Tibial artery (tissue), 4 donors: ENCODE data around the gene ZEB2.
A peak's percentile ranks its signal among the peaks of the same experiment; 100 is the strongest.

Experiments
- DNase-seq, 2 donors: peaks; one replicate each; pipeline ENCODE4 v3.0.0-alpha.2; 2019
- H3K27ac ChIP-seq, 2 donors: fragments of 200-600 bp; sonication (generic) in 1 of 2; 1 replicate in 1 of 2; 2 replicates in 1 of 2; pipeline ENCODE4 v1.5.1; 2018 to 2019; ENCODE audit warnings: mild to moderate bottlenecking in 1 of 2
- H3K27me3 ChIP-seq, 2 donors: fragments of 200-600 bp; sonication (generic) in 1 of 2; one replicate each; pipeline versions ENCODE4 v1.5.1 to v1.6.0; 2016 to 2019
- H3K36me3 ChIP-seq, 3 donors: fragments of 200-600 bp; sonication (generic) in 2 of 3; one replicate each; pipeline ENCODE4 v1.5.1; 2016 to 2019; ENCODE audit warnings: mild to moderate bottlenecking in 2 of 3
- H3K4me1 ChIP-seq, 4 donors: fragments of 200-600 bp; sonication (generic) in 2 of 4; 1 replicate in 3 of 4; 2 replicates in 1 of 4; pipeline ENCODE4 v1.5.1; 2016 to 2019
- H3K4me3 ChIP-seq, 2 donors: fragments of 200-600 bp; sonication (generic) in 1 of 2; 1 replicate in 1 of 2; 2 replicates in 1 of 2; pipeline ENCODE4 v1.5.1; 2018 to 2019; ENCODE audit warnings: mild to moderate bottlenecking in 2 of 2
- H3K9me3 ChIP-seq, 3 donors: fragments of 200-600 bp; sonication (generic) in 1 of 3; one replicate each; pipeline ENCODE4 v1.5.1; 2016 to 2019
- intact Hi-C: fragments of 100-400 bp; cut with DNase I; formaldehyde crosslinking; loops from one replicate; pipeline ENCODE4 v1.15.0; 2023; ENCODE audit warnings: low total_unique reads
- TF ChIP-seq, protein P1 (sequence below), 2 experiments: fragments of 200-600 bp in 1 of 2; fragments of 450-650 bp in 1 of 2; IDR thresholded peaks; one replicate each; pipeline ENCODE4 v1.5.1; 2017 to 2019; ENCODE audit warnings: antibody characterized with exemption in 2 of 2, mild to moderate bottlenecking in 1 of 2, moderate library complexity in 1 of 2

The ZEB2 gene

DNA sequence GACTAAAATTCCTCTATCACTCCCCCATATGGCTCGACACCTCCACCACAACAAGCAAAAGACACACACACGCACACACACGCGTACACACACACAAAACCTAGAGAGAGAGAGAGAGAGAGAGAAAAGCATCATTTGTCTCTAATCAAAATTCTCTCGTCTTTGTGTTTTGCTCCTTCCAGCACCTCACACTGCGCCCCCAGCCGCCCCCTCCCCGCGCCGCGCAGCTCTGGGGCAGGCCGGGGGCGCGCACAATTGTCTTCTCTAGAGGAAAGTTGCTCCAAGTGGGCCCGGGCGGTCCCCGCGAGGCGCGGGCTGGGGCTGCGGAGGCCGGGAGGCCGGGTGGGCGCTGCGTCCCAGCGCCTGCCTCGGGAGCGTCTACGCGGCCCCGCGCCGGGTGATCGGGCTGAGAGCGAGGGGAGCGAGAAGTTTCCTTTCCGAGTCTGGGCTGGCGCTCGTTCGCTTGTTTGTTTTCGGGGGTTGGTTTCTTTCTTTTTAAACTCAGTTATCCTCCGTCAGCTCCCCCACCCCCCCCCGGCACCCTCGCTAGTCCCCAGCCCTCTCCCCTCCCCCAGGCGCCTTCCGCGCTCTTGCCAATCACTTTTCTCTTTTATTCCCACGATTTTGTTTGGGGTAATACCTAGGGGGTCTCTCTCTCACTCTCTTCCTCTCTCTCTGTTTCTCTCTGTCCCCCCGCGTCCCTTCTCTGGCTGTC lies 4.1 kb downstream of the ZEB2 start:
- H3K27me3 ChIP-seq = no peaks in the 10 kb centered on the region
- H3K4me1 ChIP-seq = peaks cover 0 to 30% (median 11%) of the 10 kb centered on the region in 4 donors
- H3K27ac ChIP-seq = peak overlapping the region; percentile 97 to 99
- intact Hi-C loops = loop anchor here (5.0 kb wide), 2 partner anchors 69 to 184 kb away; a partner anchor contains a TSS
- DNase-seq = peak; percentile 52 to 77
- peak overlapping the region; percentile 71 to 73 for H3K4me3 ChIP-seq
- no peaks in the 10 kb centered on the region for H3K36me3 ChIP-seq
- TF ChIP-seq, protein P1, sequence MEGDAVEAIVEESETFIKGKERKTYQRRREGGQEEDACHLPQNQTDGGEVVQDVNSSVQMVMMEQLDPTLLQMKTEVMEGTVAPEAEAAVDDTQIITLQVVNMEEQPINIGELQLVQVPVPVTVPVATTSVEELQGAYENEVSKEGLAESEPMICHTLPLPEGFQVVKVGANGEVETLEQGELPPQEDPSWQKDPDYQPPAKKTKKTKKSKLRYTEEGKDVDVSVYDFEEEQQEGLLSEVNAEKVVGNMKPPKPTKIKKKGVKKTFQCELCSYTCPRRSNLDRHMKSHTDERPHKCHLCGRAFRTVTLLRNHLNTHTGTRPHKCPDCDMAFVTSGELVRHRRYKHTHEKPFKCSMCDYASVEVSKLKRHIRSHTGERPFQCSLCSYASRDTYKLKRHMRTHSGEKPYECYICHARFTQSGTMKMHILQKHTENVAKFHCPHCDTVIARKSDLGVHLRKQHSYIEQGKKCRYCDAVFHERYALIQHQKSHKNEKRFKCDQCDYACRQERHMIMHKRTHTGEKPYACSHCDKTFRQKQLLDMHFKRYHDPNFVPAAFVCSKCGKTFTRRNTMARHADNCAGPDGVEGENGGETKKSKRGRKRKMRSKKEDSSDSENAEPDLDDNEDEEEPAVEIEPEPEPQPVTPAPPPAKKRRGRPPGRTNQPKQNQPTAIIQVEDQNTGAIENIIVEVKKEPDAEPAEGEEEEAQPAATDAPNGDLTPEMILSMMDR (IDR thresholded peaks at IDR 0.05) = no peak
- H3K9me3 ChIP-seq = no peaks in the 10 kb centered on the region

DNA sequence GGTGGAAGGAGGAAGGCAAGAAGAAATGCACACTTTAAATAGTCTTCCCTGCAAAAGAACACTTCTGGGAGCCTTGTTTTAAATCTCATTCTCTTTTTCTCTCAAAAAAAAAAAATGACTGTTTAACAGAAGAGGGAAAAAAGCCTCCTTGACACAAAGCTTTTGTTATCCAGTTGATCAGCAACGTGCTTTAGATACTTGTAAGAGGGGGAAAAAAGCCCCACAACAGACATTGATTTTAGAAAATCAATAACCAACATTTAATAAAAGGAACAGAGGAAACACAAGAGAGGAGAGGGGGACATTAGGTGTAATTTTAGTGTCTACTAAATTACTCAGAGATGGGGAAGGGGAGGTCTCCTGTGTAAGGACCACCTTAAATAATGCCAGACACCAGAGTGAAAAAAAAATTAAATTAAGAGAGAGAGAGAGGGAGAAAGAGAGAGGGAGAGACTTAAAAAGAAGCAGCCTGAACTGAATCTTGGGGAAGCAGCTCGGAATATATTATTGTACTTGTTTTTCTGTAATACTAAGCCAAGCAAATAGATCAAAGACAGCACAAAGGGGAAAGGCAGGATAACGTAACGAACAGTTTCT lies 4.7 kb downstream of the ZEB2 start:
- intact Hi-C loops = loop anchor here (5.0 kb wide), 2 partner anchors 68 to 183 kb away; a partner anchor contains a TSS
- no peaks in the 10 kb centered on the region for H3K27me3 ChIP-seq
- TF ChIP-seq, protein P1 (IDR thresholded peaks at IDR 0.05) = no peak
- no peaks in the 10 kb centered on the region for H3K9me3 ChIP-seq
- peaks cover 0 to 36% (median 11%) of the 10 kb centered on the region in 4 donors for H3K4me1 ChIP-seq
- no peak for DNase-seq
- peak overlapping the region; percentile 71 to 73 for H3K4me3 ChIP-seq
- H3K27ac ChIP-seq = peak overlapping the region; percentile 97 to 99
- H3K36me3 ChIP-seq = no peaks in the 10 kb centered on the region

DNA sequence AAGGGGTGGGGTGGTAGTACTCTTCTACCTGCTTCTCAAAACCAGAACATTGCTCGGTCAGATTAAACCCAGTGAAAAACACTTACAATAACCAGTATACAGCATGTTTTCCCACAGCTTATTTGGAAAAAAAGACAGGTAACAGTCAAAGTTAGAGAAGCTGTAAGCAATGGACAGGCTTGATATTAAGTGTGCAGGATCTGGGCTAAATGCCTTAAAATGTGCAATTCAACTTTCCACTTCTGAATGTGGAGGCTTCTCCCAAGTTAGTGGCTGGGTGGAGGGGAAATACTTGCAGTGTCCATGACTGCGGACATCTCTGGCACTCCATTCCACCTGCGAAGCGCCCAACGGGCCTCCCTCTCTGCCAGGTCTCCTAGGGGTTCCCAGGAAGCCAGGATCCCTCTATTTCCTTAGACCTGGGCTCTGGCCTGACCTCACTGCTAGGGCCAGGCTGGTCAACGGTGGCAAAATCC lies 5.3 kb downstream of the ZEB2 start:
- H3K4me1 ChIP-seq = peaks cover 0 to 41% (median 11%) of the 10 kb centered on the region in 4 donors
- intact Hi-C loops = loop anchor here (5.0 kb wide), 2 partner anchors 67 to 182 kb away; a partner anchor contains a TSS
- no peaks in the 10 kb centered on the region for H3K36me3 ChIP-seq
- no peaks in the 10 kb centered on the region for H3K9me3 ChIP-seq
- DNase-seq = peak in 1 of 2 donors; percentile 66
- no peaks in the 10 kb centered on the region for H3K27me3 ChIP-seq
- H3K27ac ChIP-seq = peak overlapping the region; percentile 97 to 99
- peak overlapping the region; percentile 71 to 73 for H3K4me3 ChIP-seq
- TF ChIP-seq, protein P1 (IDR thresholded peaks at IDR 0.05) = no peak

DNA sequence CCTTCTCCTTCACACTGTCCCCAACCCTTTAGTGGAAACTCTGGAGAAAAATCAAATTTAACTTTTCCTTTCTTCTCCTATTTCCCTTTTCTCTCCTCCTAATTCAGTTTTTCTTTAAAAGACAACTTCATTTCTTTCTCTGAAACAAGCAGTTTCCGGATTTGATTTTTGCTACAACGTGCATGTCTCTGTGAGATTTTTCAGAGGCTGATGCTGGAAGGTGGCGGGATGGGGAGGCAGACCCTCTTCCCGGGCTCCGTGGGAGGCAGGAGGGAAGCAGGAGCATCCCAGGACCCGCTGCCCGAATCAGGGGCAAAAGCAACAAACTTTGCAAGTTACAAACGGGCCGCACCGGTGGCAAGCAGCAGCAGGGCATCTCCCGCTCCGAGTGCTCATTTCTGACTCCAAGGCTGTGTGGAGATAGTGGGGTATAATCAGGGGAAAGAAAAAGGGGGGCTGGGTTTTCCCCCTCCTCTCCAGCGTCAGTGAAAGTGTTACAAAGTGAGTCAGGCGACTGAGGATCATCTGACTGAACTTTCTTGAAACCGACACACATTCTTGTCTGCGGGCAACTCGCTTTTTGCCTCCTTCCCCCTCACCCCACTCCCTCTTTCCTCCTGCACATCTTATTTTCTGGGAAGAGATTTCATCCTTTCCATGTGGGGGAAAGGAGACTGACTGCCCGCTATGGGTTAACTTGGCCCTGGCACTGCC lies 6.4 kb downstream of the ZEB2 start:
- intact Hi-C loops = no loop called here
- Histone ChIP-seq H3K4me1 (peaks cover 0 to 51% (median 14%) of the 10 kb centered on the region in 4 donors), H3K36me3 (no peaks in the 10 kb centered on the region)

DNA sequence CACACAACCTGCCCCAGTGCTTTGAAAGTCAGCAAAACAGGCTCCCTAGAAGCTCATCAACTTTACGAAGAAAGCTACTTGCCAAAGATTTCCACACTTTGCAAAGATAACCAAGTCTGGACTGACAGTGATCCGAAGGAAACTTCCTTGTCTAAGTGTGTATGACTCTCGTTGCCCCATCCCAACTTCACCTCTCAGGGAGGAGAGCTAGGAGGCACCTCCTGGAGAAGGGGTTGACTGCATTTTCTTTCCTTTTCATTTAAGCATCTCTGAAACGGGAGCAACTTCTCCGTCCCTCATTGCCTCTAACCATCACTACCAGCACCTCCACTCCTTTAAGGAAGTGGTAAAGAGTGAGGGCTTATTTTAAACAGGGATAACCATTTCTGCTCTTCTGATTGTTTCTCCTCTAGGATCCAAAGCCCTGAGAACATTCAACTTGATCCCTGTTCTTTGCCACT lies 7.0 kb downstream of the ZEB2 start:
- peak in 1 of 2 donors; percentile 67 for DNase-seq
- intact Hi-C loops = no loop called here
- H3K27ac ChIP-seq = peak overlapping the region; percentile 97 to 99
- no peaks in the 10 kb centered on the region for H3K36me3 ChIP-seq
- peaks cover 0 to 55% (median 14%) of the 10 kb centered on the region in 4 donors for H3K4me1 ChIP-seq
- H3K9me3 ChIP-seq = no peaks in the 10 kb centered on the region
- H3K4me3 ChIP-seq = peak overlapping the region; percentile 71 to 73
- TF ChIP-seq, protein P1 (IDR thresholded peaks at IDR 0.05) = no peak
- H3K27me3 ChIP-seq = no peaks in the 10 kb centered on the region

More for the DNA sequence above, 6.4 kb downstream of the ZEB2 start:
- H3K9me3 ChIP-seq = no peaks in the 10 kb centered on the region
- no peaks in the 10 kb centered on the region for H3K27me3 ChIP-seq
- peak overlapping the region; percentile 71 to 73 for H3K4me3 ChIP-seq
- DNase-seq = peak; percentile 63 to 78
- TF ChIP-seq, protein P1 (IDR thresholded peaks at IDR 0.05) = no peak
- H3K27ac ChIP-seq = peak overlapping the region; percentile 97 to 99
